ENCODE data around the gene CBX4. TPM values are rescaled to one million over a fixed set of nuclear protein-coding genes. Genes with fewer than 3 reads are reported as not detected.

The CBX4 gene
- total RNA-seq, 1 experiment from 2014 or later = 6.2 TPM

DNA sequence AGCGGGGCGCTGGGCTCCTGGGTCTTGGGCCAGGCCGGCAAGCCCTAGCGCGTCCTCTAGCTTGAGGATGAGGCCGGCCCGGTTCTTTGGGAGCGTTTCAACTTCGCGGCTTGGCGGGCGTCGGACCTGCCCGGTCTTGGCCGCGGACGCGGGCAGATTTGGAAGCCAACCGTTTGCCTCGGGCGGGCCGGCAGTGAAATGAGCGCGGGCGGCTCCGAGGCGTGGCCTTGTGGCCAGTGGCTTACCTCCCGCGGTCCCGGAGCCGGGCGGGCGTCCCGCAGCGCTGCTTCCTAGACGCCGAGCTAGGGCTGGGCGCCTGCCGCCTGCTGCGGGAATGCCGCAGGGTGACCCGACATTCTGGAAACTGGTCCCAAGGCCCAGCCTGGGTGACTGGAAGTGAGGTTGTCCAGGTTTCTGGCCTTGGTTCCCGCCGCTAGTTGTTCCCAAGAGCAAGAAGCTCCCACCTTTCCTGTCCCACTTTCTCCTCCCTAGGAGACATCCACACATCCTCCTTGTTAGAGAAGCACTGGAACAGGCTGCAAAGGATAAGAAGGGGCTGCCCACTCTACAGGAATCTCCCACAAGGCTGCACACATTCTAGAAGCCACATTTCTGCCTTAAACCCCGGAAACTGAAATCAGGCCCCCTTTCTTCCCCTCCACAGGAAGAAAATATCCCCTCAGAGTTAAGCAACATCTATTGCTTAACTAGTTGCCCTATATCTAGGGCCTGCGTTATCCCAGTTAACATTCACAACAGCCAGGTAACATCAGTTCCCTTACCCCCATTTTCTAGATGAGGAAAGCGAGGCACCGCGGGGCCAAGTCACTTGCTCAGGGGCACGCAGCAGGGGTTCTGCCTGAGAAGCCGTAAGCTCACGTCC is 37.8 kb downstream of the CBX4 start:
- TF ChIP-seq, protein P1, sequence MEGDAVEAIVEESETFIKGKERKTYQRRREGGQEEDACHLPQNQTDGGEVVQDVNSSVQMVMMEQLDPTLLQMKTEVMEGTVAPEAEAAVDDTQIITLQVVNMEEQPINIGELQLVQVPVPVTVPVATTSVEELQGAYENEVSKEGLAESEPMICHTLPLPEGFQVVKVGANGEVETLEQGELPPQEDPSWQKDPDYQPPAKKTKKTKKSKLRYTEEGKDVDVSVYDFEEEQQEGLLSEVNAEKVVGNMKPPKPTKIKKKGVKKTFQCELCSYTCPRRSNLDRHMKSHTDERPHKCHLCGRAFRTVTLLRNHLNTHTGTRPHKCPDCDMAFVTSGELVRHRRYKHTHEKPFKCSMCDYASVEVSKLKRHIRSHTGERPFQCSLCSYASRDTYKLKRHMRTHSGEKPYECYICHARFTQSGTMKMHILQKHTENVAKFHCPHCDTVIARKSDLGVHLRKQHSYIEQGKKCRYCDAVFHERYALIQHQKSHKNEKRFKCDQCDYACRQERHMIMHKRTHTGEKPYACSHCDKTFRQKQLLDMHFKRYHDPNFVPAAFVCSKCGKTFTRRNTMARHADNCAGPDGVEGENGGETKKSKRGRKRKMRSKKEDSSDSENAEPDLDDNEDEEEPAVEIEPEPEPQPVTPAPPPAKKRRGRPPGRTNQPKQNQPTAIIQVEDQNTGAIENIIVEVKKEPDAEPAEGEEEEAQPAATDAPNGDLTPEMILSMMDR (conservative IDR thresholded peaks at IDR 0.05) = no peak; the same call in 2 of the 3 replicates
- Mint-ChIP-seq H3K4me1 (peaks cover 39 to 52% of the 10 kb centered on the region in 2 experiments), H3K9me3 (peaks cover 4 to 15% of the 10 kb centered on the region in 2 experiments; a peak in 4 of 5 replicates), H3K4me3 (no peak overlapping the region; a peak in 2 of 5 replicates), H3K27ac (no peak overlapping the region), H3K36me3 (ENCODE audit: insufficient read depth in 1 of 3, low read depth in 3 of 3) (peaks cover 0 to 1% (median 0%) of the 10 kb centered on the region in 3 experiments; a peak in 1 of 7 replicates), H3K27me3 (ENCODE audit: low read depth) (peaks cover 92% of the 10 kb centered on the region)
- peak; percentile 60 for DNase-seq
- Histone ChIP-seq H3K18ac (ENCODE audit: insufficient read length, low read depth, low read length) (no peak overlapping the region), H2BK20ac (ENCODE audit: low read depth, low read length, poor library complexity, severe bottlenecking) (no peak overlapping the region), H2BK12ac (ENCODE audit: insufficient read length, low read depth, low read length) (no peak overlapping the region), H3K4me2 (ENCODE audit: insufficient read depth, insufficient read length, low read length) (peak overlapping the region; percentile 4), H4K5ac (ENCODE audit: insufficient read length, low read depth, low read length) (no peak overlapping the region), H3K79me1 (ENCODE audit: insufficient read depth, low read depth, low read length, poor library complexity, severe bottlenecking) (no peaks in the 10 kb centered on the region), H3K27me3 (ENCODE audit: insufficient read depth, low read length) (peaks cover 79% of the 10 kb centered on the region), H2AFZ (ENCODE audit: low read length) (no peak overlapping the region), H3K79me2 (ENCODE audit: insufficient read depth, low read length) (no peaks in the 10 kb centered on the region), H2AK5ac (ENCODE audit: insufficient read length, low read length) (no peak overlapping the region), H3K27ac (ENCODE audit: insufficient read length, low read depth, low read length) (no peak overlapping the region), H3K23me2 (ENCODE audit: insufficient read length, low read depth, low read length, poor library complexity, severe bottlenecking) (peaks cover 9% of the 10 kb centered on the region), H2BK120ac (ENCODE audit: low read depth, low read length, poor library complexity, severe bottlenecking) (no peak overlapping the region), H4K8ac (replicated peaks; ENCODE audit: insufficient read length, low read depth, low read length) (no peak overlapping the region), H3K9ac (ENCODE audit: extremely low read depth, insufficient read length, low read length) (no peak overlapping the region), H3K4ac (ENCODE audit: low read depth, low read length) (no peak overlapping the region), H3K4me1 (ENCODE audit: insufficient read depth, low read length) (no peaks in the 10 kb centered on the region; the same call in 1 of the 2 replicates), H3K23ac (ENCODE audit: insufficient read length, low read depth, low read length) (no peak overlapping the region), H4K20me1 (ENCODE audit: control insufficient read depth, insufficient read depth, insufficient read length) (no peaks in the 10 kb centered on the region), H3K9me3 (ENCODE audit: control insufficient read depth, low read depth, low read length) (no peaks in the 10 kb centered on the region), H4K91ac (ENCODE audit: insufficient read length, low read depth, low read length) (no peak overlapping the region), H3K14ac (ENCODE audit: insufficient read depth, low read length) (no peak overlapping the region), H3T11ph (ENCODE audit: low read length) (no peak overlapping the region), H2BK5ac (ENCODE audit: insufficient read length, low read length) (no peak overlapping the region), H3K56ac (ENCODE audit: insufficient read length, low read depth, low read length) (no peak overlapping the region), H2BK15ac (ENCODE audit: low read depth, low read length) (no peak overlapping the region)
- WGBS (ENCODE audit: extremely low coverage, insufficient read length, low lambda C conversion rate) = no CpG with 5 or more reads among the region's 52 CpGs

Data from H9 (cell line).